Pancreas (tissue), 10 donors: Measurements from ENCODE around the gene CCND2. TPM values are rescaled to one million over a fixed set of nuclear protein-coding genes. Genes with fewer than 3 reads are reported as not detected.

Source experiments
- ATAC-seq, 4 donors: fragments of 200-7000 bp; cut with Tn5 transposase; one replicate each; pipeline versions ENCODE4 v1.8.0 to v1.9.1; 2020; ENCODE audit warnings: mild to moderate bottlenecking in 4 of 4, moderate library complexity in 4 of 4
- DNase-seq, 6 donors: peaks; one replicate each; pipeline ENCODE4 v3.0.0-alpha.2; 2020
- FAIRE-seq: peaks from 2 replicates; lab custom pipeline; 2012; peaks lifted over from hg19 to GRCh38; lab: Jason Lieb, UNC
- H3K27ac ChIP-seq, 4 donors: fragments of 200-600 bp; sonication (generic); 1 replicate in 3 of 4; 2 replicates in 1 of 4; pipeline versions ENCODE4 v1.5.0 to v1.8.0; 2020
- H3K27me3 ChIP-seq, 4 donors: fragments of 200-600 bp; one replicate each; pipeline ENCODE4 v1.8.0; 2021
- H3K36me3 ChIP-seq, 3 donors: fragments of 200-600 bp; sonication (generic) in 1 of 3; one replicate each; pipeline versions ENCODE4 v1.5.0 to v1.8.0; 2020 to 2021
- H3K4me1 ChIP-seq, 3 donors: fragments of 200-600 bp; one replicate each; pipeline ENCODE4 v1.8.0; 2021
- H3K4me3 ChIP-seq, 4 donors: fragments of 200-600 bp; sonication (generic) in 2 of 4; one replicate each; pipeline versions ENCODE4 v1.5.0 to v1.8.0; 2020 to 2021
- H3K9me3 ChIP-seq, 4 donors: fragments of 200-600 bp; one replicate each; pipeline ENCODE4 v1.8.0; 2021
- WGBS, 2 donors: extraction: QIAGEN DNeasy Blood & Tissue Kit; methylation state at CpG; one replicate each; pipeline ENCODE4 v1.1.7; 2013; 5-methylcytosine and 5-hydroxymethylcytosine counted together
- intact Hi-C, 3 donors: fragments of 100-400 bp; cut with DNase I; formaldehyde crosslinking; loops; one replicate each; pipeline versions ENCODE4 v1.11.1 to v1.14.2; 2022
- polyA plus RNA-seq, 2 donors: library from polyadenylated mRNA; stranded (reverse); fragments of 200-250 nt; gene quantifications; one replicate each; pipeline ENCODE4 v1.2.3, GENCODE V29; 2013
- total RNA-seq, 6 donors: library from RNA; stranded (reverse); fragmentation: NEBNext Ultra II Directional in 4 of 6; extraction: Animal tissue kit (Norgen Biotek cat#: 25700) in 4 of 6; gene quantifications; one replicate each; pipeline versions ENCODE4 v1.2.1 to v1.2.4, GENCODE V29; 2021 to 2023
- TF ChIP-seq, protein P1 (sequence below), 4 donors: fragments of 200-600 bp; sonication (generic) in 3 of 4; IDR thresholded peaks; one replicate each; pipeline versions ENCODE4 v1.5.0 to v1.8.0; 2021; ENCODE audit warnings: antibody characterized with exemption in 4 of 4
- donor health status: healthy with polysubstance abuse.
- donor health status: DM: no; HTN: no; CAD: no; lungs with moderate emphysema.
- donor health status: DM: no; HTN: no; CAD: no.
- donor health status: control.
- donor health status: control.
- donor health status: Bipolar disorder and iron deficiency.
- donor health status: DM: yes; HTN: yes; CAD: no.
- donor health status: DM: no; HTN: no; CAD: no.
- donor health status: DM: no; HTN: no; CAD: no.
- donor health status: DM: yes; HTN: yes; CAD: no.

CCND2 gene
- total and polyA plus RNA-seq, 8 donors, result 6.3 to 75.6 (median 59.7) TPM

DNA sequence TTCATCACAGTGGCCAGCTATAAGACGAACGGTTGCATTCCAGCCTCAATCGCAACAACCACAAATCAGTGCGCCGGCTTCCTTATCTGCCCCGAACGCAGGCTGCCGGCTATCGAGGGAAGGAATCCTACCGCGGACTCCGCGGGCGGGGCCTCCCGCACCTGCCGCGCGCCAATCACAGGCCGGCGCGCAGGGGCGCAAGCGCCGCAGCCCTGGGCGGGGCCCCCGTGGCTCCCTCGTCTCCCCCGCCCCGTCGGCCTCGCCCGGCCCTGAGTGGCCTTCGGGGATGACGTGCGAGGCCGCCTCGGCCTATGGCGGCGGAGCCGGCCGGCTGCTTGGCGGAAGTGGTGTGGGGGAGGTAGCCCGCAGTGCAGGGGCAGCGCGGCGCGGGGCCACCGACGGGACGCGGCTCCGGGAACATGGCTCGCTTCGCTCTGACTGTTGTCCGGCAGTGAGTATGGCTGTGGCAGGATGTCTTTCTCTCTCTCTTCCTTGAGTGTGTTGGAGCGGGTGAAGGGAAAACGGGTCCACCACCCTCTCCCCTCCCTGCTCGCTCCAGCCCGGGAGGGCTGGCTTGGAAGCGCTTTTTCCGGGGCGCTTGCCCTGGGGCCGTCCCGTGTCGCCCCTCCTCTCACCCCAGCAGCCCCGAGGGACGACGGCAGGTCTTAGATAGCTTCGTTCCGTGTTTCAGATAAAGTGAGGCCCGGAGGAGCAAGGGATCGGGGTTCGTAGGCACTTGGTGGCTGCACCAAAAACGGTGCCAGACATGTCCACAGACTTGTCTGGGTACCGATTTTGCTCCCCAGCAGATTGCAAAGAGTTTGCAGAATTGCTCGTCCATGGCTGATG, 47.5 kb downstream of the CCND2 start, which contains the start of gene TIGAR:
Gene TIGAR, plus strand, starts transcription at position 361 of the 849 bp plus-strand sequence. Its CDS starts 59 bp downstream, at position 420.
- WGBS, 2 donors, result 0% methylated on average over 60 to 76 of the region's 76 CpGs
- H3K4me1 ChIP-seq, result peaks cover 0 to 8% (median 0%) of the 10 kb centered on the region in 3 donors
- H3K9me3 ChIP-seq, result no peaks in the 10 kb centered on the region
- peak within 1 kb of the TSS; percentile 55 to 76 (median 60) for H3K27ac ChIP-seq
- TF ChIP-seq, protein P1, sequence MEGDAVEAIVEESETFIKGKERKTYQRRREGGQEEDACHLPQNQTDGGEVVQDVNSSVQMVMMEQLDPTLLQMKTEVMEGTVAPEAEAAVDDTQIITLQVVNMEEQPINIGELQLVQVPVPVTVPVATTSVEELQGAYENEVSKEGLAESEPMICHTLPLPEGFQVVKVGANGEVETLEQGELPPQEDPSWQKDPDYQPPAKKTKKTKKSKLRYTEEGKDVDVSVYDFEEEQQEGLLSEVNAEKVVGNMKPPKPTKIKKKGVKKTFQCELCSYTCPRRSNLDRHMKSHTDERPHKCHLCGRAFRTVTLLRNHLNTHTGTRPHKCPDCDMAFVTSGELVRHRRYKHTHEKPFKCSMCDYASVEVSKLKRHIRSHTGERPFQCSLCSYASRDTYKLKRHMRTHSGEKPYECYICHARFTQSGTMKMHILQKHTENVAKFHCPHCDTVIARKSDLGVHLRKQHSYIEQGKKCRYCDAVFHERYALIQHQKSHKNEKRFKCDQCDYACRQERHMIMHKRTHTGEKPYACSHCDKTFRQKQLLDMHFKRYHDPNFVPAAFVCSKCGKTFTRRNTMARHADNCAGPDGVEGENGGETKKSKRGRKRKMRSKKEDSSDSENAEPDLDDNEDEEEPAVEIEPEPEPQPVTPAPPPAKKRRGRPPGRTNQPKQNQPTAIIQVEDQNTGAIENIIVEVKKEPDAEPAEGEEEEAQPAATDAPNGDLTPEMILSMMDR (IDR thresholded peaks at IDR 0.05), result no peak
- peak; percentile 88 to 97 (median 94) for DNase-seq
- no peaks in the 10 kb centered on the region for H3K36me3 ChIP-seq
- peak; percentile 99 to 100 (median 100) for ATAC-seq
- no peak for FAIRE-seq
- intact Hi-C loops, result no loop called here
- no peaks in the 10 kb centered on the region for H3K27me3 ChIP-seq
- peak within 1 kb of the TSS; percentile 78 to 96 (median 89) for H3K4me3 ChIP-seq

DNA sequence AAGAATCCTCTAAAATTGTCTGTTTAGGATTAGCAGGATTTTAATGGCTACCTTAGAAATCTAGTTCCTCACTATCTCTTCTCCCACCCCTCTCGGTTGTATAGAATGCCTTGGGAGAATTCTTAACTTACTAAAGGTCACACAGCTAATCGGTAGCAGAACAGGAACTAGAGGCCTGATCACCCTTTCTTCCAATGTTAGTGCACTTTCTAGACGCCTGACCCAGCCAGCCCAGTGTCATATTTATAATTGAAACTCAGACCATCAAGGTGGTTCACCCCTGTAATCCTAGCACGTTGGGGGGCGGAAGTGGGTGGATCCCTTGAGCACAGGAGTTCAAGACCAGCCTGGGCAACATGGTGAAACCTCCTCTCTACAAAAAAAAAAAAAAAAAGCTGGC, 49.2 kb downstream of the CCND2 start:
- no peak overlapping the region for H3K4me3 ChIP-seq
- H3K9me3 ChIP-seq, result no peaks in the 10 kb centered on the region
- H3K27ac ChIP-seq, result no peak overlapping the region
- FAIRE-seq (no peak), DNase-seq (no peak), ATAC-seq (no peak)
- TF ChIP-seq, protein P1 (IDR thresholded peaks at IDR 0.05), result no peak
- no peaks in the 10 kb centered on the region for H3K36me3 ChIP-seq
- WGBS, 2 donors, result 75 to 79% methylated on average over 5 of the region's 5 CpGs
- peaks cover 0 to 8% (median 0%) of the 10 kb centered on the region in 3 donors for H3K4me1 ChIP-seq
- intact Hi-C loops, result no loop called here
- H3K27me3 ChIP-seq, result no peaks in the 10 kb centered on the region

Other genes with a start within 250 kb of the CCND2 start
- 1 to 10 TPM in 5 of 6 donors, under 1 TPM in 1; 0.51 to 5.5 (median 1.8) TPM for gene TIGAR, start 47.5 kb downstream of the CCND2 start, total RNA-seq
- 1 to 10 TPM; 1.4 to 2.3 TPM for gene TIGAR, start 47.5 kb downstream of the CCND2 start, polyA plus RNA-seq
- gene FGF23, start 106.0 kb downstream of the CCND2 start, total RNA-seq, result not detected
- not detected for gene FGF23, start 106.0 kb downstream of the CCND2 start, polyA plus RNA-seq
- gene FGF6, start 172.1 kb downstream of the CCND2 start, total RNA-seq, result not detected
- not detected for gene FGF6, start 172.1 kb downstream of the CCND2 start, polyA plus RNA-seq